Esophagus squamous epithelium (tissue), 4 donors: ENCODE results near the gene CAPN15.

ENCODE experiments used
- CTCF ChIP-seq, 6 experiments: fragments of 450-650 bp in 4 of 6; fragments of 200-600 bp in 2 of 6; sonication (generic) in 2 of 6; IDR thresholded peaks; one replicate each; pipeline ENCODE4 v1.5.1; 2016 to 2019; ENCODE audit warnings: antibody characterized with exemption in 6 of 6, mild to moderate bottlenecking in 4 of 6, moderate library complexity in 4 of 6
- POLR2A ChIP-seq, 4 donors: fragments of 450-650 bp; IDR thresholded peaks; one replicate each; pipeline ENCODE4 v1.6.1; 2017; ENCODE audit warnings: antibody characterized with exemption in 4 of 4, mild to moderate bottlenecking in 4 of 4, moderate library complexity in 3 of 4

- TF ChIP-seq CTCF (IDR thresholded peaks at IDR 0.05) (no peak), POLR2A (IDR thresholded peaks at IDR 0.05) (no peak)
These were observed 63.3 kb downstream of the CAPN15 start for GRCh38 chr16:590815-591200.
